GM18499 (cell line): ENCODE results near the gene DENND1A.

Experiments used
- ATAC-seq: cut with Tn5 transposase; IDR thresholded peaks from one replicate; pipeline ENCODE4 v1.9.1; 2021; ENCODE audit warnings: moderate number of reproducible peaks; ENCODE audit not compliant: insufficient read depth, unreplicated experiment

DENND1A gene

DNA sequence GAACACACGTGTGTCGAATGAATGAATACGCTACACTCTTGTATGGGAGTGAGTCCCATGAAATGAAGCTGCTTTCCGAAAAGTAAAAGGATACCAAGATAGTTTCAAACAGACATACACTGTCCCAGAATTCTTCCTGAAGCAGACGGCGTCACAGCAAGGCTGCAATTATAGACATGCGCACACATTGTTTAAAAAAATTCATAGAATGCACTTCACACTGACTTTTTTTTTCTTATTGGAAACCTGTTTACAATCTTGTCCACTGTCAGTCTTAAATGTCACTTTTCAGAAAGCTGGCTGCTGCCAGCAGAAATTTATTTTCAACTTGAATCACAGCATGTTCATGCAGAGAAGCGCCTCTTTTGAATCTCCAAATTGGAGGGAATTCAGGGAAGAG lies 449.1 kb downstream of the DENND1A start:
- ATAC-seq = no peak

GRCh38 chr9:123480096-123480495 lies 449.8 kb downstream of the DENND1A start:
- no peak for ATAC-seq

- no peak for ATAC-seq
Measured at GRCh38 chr9:123478967-123479602, 450.8 kb downstream of the DENND1A start.

DNA sequence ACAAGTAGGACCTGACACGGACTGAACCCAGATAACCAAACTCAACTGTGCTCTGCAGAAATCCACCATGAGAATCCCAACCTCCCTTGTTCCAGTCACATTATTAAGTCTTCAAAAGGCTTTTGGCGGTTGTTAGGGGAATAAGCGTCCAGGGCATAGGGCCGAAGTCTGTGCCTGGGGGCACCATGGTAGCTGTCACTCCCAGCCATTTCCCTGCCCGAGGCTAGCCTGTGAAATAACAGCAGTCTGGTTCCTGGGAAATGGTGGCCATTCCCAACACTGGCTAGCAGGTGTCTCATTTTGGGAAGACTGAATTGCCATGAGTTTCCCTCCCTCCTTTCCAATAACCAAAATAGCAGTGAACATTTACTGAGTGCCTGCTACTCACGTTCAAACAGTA lies 451.8 kb downstream of the DENND1A start:
- ATAC-seq = no peak

DNA sequence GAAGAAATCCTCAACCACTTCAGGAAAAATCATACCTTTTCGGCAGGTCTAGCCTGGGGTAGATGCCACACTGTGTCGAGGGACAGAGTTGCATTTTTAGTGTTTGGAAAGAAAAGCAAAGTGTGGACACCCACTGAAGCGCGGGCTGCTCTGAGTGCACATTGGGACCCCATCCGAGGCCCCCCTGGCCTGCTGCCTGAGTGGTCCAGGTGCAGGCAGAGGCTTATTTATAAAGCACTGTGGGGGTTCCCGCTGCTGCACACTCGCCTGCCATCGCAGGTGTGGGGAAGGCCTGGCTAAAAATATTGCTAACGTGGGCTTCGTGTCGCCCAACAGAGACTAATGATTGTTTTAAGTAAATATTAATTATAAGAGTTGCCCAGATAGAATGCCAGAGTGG lies 454.5 kb downstream of the DENND1A start:
- no peak for ATAC-seq

DNA sequence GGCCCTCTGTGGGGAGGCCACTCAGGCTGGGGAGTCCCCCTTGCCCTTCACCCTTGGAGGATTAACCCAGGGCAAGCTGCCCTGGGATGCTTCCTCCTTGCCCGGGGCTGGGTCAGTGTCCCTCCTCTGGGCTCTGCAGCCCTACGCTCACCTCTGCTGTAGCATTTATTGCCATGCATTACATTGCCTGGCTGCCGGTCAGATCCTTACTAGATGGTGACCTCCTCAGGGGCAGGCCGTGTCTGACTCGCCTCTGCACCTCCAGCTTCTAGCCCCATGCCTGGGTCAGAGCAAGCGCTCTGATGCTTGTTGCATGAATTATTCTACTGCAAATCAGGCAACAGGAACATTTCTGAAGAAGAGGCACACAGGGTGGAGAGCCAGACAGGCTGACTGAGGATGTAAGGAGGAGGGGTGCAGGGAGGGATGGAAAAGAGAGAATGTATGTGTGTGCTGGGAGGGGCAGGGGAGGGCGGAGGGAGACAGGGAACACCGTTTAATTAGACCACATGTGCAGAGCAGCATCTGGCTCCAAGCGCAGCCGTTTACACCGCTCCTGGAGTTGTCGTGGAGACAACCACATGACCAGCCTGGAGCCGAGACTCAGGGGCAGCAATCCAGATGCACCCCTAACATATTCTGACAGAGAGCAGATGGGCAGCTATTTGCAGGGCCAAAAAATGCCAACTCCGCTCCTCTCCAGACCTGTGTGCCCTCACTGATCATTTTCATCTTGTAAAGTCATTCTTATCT lies 456.9 kb downstream of the DENND1A start:
- ATAC-seq = no peak

DNA sequence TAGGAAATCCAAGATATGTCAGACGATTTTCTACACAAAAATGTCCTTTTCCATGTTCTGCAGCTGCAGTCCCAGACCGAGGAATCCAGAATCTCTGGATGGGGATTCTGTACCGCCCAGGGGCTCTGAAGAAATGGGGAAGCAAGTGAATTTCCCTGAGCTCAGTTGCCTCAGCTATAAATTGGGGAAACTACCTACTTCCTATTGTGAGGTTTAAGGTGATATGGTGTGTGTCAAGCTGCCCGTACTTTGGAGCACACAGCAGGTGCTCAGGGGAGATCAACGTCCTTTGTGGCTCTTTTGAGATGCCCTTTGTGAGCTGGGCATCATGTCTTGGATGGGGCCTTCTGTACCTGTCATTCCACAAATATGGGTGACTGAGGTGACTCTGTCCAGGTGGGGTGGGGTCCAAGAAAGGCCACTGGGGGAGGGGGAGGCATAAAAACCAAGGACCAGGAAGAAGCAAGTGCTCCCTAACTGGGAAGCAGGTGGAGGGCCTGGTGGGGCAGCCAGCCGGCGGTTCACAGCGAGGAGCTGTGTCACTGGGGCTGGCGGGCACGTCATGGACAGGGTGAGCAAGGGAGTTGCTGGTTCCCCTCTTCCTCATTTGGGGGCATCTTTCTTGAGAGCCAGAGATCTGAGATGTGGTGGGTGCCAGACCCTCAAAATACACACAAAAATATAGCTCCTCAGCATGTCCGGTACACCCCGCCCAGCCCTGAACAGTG lies 457.9 kb downstream of the DENND1A start:
- no peak for ATAC-seq

DNA sequence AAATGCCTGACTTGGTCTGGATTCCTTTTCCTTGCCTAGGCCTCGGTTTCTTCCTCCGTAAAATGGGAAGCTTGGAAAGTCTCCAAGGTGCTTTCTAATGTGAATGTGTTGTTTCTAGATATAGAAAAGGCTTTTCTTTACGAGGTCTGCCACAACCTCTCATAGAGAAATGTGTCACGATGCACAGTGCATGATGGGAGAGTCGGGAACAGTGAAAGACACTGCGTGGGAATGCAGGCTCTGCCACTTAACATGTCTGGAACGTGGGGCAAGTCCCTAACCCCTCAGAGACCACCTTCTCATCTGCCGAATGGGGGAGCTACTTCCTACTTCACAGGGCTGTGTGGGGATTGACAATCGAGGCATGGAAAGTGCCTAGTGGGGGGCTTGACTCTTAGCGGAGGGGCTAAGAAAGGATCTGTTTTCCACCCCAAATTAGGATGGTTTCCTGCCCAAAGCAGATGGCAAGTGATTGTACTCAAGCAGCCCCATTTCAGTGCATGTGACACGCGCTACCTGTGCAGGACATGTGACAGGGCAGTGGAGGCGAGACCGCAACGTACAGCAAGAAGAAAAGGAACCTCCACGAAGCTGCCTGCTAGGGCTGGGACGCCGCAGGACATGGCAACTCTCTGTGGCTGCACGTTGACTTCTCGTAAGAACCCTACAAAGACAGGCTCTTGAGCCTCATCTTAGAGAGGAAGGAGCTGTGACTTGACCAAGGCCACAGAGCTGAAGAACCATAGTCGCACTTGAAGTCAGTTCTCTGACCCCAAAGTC lies 458.7 kb downstream of the DENND1A start:
- ATAC-seq = no peak

DNA sequence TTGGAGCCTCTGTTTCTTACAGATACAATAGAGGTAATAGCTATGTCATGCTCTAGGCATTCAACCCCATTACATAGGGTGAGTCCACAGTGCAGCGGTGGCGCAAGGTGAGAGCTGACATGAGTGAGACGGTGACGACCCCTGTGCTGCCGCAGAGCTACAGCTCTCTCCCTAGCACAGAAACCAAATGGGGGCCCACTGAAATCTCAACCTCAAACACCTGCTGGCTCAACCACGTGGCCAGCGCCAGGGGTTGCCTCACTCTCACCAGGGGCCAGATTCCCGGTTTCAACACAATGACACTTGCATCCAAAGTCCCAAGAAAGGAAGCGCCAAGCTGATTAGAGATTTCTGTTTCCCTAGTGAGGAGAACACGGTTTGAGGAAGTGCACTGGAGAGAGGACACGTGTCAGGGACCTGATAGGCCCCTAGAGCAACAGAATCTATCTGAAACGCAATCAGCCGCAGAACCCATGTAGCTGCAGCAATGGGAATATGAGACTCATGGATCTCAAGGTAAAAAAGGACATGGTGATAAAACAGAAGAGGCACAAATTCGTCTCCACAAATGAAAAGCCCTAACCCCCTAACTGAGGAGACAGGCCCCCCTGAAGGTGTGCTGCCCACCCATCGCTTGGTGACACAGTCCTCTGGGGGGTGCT lies 459.7 kb downstream of the DENND1A start:
- ATAC-seq = no peak

DNA sequence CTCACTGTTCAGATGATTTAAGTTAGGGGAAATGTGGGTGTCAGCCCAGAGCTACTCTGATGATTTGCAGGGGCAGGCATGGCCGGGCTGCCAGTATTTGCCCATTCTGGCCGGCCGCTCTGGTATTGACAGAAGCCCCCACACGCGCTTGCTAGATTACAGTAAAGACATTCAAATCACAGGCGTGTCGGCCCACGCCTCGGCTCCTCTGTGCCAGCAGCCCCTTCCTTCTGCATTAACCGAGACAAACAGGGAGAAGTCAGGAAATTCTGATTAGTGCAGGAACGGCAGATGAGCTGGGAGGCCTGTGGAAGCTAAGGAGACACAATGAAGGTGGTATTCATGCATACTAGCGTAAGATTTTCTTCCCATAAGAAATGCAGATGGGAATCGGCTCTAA lies 460.6 kb downstream of the DENND1A start:
- ATAC-seq = no peak

- ATAC-seq = no peak
Measured at GRCh38 chr9:123468541-123468940, 461.4 kb downstream of the DENND1A start.

GRCh38 chr9:123465304-123465703 lies 464.6 kb downstream of the DENND1A start:
- no peak for ATAC-seq

DNA sequence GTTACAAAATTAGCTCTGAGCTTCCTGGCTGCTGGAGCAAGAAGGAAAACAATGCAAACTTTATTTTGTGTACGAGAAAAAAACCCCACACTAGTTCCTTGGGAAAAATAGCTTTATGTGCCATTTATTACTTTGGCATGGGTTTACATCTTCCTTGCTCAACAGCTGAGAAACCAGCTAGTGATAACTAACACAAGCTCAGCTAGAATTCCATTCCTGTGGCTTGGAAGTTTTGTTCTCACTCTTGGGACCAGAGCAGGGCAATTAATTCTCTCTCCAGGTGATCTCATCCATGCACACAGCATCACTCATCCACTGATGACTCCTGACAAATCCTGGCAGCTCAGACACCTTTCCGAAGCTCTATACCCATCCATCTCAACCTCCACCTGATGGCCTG lies 469.8 kb downstream of the DENND1A start:
- ATAC-seq = no peak

DNA sequence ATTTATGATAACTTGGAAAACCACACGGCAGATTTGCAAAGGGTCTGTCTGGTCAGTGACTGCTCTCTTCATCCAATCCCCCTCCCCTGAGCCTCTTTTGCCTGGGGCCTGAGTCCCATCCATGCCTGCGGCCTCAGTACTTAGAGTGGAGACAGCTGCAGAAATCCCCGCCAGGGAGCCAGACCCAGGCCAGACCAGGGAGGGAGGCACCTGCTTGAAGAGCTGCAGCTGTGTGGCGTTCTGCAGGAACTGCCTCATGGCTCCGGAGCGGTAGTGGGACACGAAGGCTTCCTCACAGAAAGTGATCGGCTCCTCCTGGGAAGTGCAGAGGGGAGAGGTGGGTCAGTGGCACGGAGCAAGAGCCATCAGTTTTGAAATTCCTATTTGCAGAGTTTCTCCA lies 472.3 kb downstream of the DENND1A start:
- ATAC-seq = no peak

DNA sequence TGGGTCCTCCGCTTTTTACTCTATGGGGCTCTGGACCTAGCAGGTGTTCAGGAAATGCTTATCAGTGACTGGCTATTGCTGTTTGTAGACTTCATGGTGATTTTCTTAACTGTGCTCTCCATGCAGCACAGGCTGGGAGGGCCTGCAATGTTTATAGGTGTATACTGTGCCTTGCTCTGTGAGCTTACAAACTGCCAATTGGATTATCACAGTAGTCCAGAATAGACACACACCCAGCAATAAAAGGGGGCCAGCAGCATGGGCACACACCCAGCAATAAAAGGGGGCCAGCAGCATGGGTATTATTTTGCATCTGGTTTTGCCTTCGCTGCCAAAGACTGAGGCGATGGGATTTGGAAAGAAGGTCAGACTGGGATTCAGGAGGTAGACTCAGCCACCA lies 473.9 kb downstream of the DENND1A start:
- no peak for ATAC-seq

DNA sequence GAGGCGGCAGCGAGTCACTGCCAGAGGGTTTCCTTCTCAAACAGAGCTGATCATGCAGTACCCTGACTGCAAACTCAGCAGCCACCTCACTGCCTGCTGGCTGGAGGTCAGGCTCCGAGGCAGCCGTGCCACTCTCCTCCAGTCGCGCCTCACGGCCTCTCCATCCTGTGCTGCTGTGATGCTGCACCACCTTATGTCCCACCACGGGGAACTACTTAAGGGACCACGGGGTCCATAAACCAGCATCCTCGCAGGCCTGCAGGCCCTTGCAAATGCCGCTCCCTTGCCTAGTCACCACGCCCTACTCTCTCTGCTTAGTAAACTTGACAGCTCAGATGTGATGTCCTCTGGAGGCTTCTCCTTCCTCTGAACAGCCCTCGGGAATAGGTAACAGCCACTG lies 474.7 kb downstream of the DENND1A start:
- no peak for ATAC-seq

GRCh38 chr9:123454361-123454760 lies 475.6 kb downstream of the DENND1A start:
- no peak for ATAC-seq

DNA sequence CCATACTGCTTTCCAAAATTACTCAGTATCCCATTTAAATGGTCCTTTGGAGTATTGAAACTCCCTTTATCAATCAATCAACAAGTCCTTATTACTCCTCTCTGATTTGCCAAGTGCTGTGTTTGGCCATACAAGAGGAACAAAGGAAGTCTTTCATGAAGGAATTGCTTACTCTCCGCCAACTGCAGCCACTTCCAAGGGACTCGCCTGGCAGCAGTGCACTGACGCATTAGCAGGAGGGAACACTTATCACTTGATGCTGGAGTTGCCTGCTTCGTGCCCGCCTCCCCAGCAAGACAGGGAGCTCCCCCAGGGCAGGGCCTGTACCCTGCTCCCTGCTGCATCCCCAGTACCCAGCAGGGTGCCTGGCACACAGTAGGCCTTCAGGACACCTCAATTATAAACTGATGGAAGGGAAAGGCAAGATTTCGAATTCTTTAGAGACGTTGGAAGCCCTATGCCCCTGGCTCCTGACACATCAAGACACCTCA lies 476.1 kb downstream of the DENND1A start:
- no peak for ATAC-seq

DNA sequence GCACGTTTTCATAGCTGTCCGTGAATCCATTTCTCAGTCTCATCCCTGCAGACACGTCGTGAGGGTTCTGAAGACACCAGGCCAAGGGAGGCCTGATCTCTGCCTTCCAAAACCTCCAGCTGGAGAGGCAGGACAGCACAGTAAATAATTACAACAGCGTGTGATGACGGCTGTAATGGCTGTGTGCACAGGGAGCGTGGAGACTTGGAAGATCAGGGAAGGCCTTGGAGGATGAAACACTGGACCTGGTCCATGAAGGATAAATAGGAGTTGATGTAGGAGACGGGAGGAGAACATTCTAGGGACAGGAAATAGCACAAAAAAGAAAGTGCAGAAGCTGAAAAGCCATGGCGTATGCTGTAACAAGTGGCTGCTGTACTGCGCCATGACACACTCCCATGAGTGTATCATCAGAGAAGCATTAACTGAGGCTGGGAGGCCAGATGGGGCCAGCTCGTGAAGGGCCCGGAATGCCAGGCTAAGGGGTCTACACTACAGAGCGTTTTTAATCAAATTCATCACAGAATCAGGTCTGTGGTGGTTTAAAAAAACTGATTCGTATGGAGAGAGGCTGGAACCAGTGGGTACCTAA lies 476.8 kb downstream of the DENND1A start:
- no peak for ATAC-seq

GRCh38 chr9:123450996-123451395 lies 478.9 kb downstream of the DENND1A start:
- no peak for ATAC-seq
